ENCODE results near the gene CAMK1D. TPM values are rescaled to one million over a fixed set of nuclear protein-coding genes. Genes with fewer than 3 reads are reported as not detected.

CAMK1D gene
- total RNA-seq, 1 donor from 2014 or later, result 36.3 TPM

DNA sequence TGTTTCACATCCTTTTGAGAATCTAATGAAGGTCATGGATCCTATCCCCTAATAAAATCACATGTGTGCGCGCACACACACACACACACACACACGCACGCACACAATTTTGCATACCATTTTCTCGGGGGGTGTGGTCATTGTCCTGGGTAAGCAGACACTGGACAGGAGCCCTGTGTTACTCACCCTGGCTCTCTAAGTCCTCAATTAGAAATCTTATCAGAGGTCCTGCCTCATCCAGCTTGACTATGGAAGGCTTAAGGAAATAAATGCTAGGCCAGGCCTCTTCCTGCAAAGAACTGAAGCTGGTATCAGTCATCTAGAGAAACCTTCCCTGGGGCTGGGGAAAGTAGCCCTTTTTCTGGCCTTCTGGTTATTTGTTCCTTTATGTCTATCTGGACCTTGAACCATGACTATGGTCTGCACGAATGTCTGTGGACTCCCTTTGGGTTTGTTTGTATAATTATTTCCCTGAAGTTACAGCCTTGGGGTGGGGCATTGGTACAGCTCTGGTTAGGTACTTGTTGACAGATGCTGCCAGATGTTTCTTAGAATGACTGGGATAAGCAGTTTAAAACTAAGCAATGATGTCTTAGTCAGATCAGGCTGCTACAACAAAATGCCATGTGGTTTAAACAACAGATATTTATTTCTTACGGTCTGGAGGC lies 443.7 kb downstream of the CAMK1D start:
- H3K36me3 Mint-ChIP-seq (ENCODE audit: low read depth), result peaks cover 13% of the 10 kb centered on the region
- H3K4me3 Mint-ChIP-seq (ENCODE audit: unreplicated experiment), result no peak overlapping the region
- no peak for DNase-seq (ENCODE audit: low spot score)
- peaks cover 6% of the 10 kb centered on the region for H3K9me3 Mint-ChIP-seq (ENCODE audit: low read depth)
- H3K27ac Mint-ChIP-seq (ENCODE audit: unreplicated experiment), result no peak overlapping the region
- H3K4me1 Mint-ChIP-seq (ENCODE audit: low read depth), result peaks cover 9% of the 10 kb centered on the region
- TF ChIP-seq, protein P1, sequence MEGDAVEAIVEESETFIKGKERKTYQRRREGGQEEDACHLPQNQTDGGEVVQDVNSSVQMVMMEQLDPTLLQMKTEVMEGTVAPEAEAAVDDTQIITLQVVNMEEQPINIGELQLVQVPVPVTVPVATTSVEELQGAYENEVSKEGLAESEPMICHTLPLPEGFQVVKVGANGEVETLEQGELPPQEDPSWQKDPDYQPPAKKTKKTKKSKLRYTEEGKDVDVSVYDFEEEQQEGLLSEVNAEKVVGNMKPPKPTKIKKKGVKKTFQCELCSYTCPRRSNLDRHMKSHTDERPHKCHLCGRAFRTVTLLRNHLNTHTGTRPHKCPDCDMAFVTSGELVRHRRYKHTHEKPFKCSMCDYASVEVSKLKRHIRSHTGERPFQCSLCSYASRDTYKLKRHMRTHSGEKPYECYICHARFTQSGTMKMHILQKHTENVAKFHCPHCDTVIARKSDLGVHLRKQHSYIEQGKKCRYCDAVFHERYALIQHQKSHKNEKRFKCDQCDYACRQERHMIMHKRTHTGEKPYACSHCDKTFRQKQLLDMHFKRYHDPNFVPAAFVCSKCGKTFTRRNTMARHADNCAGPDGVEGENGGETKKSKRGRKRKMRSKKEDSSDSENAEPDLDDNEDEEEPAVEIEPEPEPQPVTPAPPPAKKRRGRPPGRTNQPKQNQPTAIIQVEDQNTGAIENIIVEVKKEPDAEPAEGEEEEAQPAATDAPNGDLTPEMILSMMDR (IDR thresholded peaks at IDR 0.05), result no peak
- no peaks in the 10 kb centered on the region for H3K27me3 Mint-ChIP-seq (ENCODE audit: low read depth)

DNA sequence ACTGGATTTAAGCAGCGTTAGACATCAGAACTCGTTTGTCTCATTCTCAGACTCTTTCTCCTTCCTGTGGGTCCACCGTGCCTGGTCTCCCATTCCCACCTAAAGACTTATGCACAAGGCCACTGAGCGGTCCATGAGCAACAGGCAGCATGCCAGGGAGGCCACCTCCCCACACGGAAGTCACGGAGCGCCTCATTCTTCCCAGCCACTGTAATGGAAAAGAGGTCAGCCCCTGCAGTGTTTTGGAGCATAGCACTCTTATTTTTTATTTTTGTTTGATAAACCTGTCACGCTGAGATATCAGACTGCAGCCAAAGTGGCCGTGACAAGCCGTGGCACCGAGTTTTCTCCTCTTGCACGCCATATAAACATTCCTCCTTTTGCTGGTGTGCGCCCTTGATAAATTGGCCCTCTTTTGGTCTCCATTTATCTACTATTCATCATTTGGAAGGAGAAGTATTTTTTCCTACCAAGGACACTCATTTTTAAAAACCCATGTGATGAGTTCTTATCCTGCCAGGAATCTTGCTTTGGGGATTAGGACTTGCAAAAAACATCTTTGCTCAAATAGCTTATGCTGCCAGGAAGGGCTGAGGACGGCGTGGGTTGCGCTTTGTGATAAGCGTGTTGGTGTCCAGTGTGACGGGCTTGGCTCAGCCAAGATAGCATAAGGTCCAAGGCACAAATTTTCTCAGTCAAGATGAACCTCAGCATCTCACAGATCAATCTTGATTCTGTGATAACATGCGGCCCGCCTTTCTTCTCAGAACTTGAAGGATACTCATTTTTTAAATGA lies 446.2 kb downstream of the CAMK1D start:
- TF ChIP-seq, protein P1 (IDR thresholded peaks at IDR 0.05), result no peak
- Mint-ChIP-seq H3K4me1 (ENCODE audit: low read depth) (peaks cover 9% of the 10 kb centered on the region), H3K36me3 (ENCODE audit: low read depth) (peaks cover 12% of the 10 kb centered on the region), H3K9me3 (ENCODE audit: low read depth) (peaks cover 6% of the 10 kb centered on the region), H3K27me3 (ENCODE audit: low read depth) (no peaks in the 10 kb centered on the region), H3K4me3 (ENCODE audit: unreplicated experiment) (no peak overlapping the region), H3K27ac (ENCODE audit: unreplicated experiment) (no peak overlapping the region)
- no peak for DNase-seq (ENCODE audit: low spot score)

DNA sequence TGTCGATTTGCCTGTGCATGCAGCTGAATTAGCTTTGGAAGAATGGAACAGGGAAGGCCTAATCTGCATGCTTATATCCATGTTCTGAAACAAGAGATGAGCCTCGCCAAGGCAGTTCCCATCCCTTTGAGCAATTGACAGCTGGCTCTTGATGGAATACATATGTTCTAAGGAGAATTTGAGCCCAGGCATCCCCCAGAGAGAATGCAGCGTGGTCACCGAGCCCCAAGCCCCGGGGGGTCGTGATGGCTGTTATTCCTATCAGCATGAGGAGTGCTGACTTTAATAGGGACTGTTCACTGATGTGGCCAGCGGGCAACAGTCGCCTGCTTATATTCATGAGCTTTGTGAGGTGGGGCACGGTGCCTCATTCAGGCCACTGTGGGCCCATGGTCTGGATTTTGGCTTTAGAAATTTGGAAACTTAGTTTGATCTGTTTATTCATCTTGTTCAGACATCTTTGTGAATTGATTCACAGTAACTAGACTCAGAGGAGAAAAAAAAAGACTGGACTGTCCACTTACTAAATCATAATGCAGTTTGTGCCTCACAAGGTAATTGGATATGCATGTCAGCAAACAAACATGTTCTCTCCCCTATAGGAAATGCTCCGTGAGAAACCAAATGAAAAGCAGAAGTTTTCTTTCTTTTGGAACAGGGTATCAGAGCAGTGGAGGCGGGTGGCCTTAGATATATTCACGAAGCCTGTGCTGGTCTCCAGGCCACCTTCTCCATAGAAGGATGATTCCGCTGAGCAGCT lies 447.2 kb downstream of the CAMK1D start:
- Mint-ChIP-seq H3K27me3 (ENCODE audit: low read depth) (no peaks in the 10 kb centered on the region), H3K36me3 (ENCODE audit: low read depth) (peaks cover 13% of the 10 kb centered on the region), H3K4me1 (ENCODE audit: low read depth) (peaks cover 9% of the 10 kb centered on the region), H3K4me3 (ENCODE audit: unreplicated experiment) (no peak overlapping the region), H3K27ac (ENCODE audit: unreplicated experiment) (no peak overlapping the region), H3K9me3 (ENCODE audit: low read depth) (no peaks in the 10 kb centered on the region)
- DNase-seq (ENCODE audit: low spot score), result no peak
- TF ChIP-seq, protein P1 (IDR thresholded peaks at IDR 0.05), result no peak

DNA sequence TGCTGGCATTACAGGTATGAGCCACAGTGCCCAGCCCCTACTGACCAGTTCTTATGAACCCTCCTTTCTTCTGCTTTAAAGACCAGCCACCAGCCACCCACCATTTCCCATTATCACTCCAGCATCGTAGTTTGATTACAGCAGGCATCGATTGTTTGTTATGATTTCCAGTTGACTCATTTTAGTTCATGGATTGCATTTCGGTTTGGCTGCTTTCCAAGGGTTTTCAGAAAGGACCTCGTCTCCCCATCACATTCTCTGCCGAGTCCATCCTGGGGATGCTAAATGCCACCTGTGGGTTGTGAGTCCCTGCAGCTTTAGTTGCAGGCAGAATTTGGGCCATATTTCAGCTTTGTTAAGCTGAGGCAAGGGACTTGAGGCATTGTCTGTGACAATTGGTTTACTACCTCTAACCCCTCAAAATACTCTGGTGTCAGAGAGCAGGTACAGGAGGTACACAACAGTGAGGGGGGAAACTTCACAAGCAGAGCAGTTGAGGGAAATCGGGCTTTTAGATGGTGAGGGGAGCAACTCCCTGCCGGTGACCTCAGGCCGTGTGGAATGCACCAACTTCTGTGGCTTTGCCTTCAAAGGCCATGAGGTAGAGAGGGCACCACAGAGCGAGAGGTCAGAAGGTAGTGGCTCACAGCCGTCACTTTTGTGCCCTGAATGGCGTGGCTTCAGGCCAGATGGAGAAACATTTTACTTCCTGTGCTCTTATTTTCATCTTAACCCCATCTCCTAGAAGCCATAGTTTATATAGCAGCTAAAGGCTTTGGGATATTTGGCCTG lies 448.3 kb downstream of the CAMK1D start:
- H3K27ac Mint-ChIP-seq (ENCODE audit: unreplicated experiment), result no peak overlapping the region
- H3K4me3 Mint-ChIP-seq (ENCODE audit: unreplicated experiment), result no peak overlapping the region
- no peak for DNase-seq (ENCODE audit: low spot score)
- H3K36me3 Mint-ChIP-seq (ENCODE audit: low read depth), result peaks cover 13% of the 10 kb centered on the region
- H3K4me1 Mint-ChIP-seq (ENCODE audit: low read depth), result peaks cover 9% of the 10 kb centered on the region
- H3K27me3 Mint-ChIP-seq (ENCODE audit: low read depth), result no peaks in the 10 kb centered on the region
- no peaks in the 10 kb centered on the region for H3K9me3 Mint-ChIP-seq (ENCODE audit: low read depth)
- TF ChIP-seq, protein P1 (IDR thresholded peaks at IDR 0.05), result no peak
